HCT116 (cell line): ENCODE results near the gene EPHA2.

ENCODE experiments used
- CTCF ChIP-seq, 3 experiments: fragments of 200-600 bp in 1 of 3; sonication (generic) in 1 of 3; IDR thresholded peaks in 2 of 3; conservative IDR thresholded peaks in 1 of 3; 2 replicates each; pipeline ENCODE4 v1.5.1; 2012 to 2017; ENCODE audit warnings: low read depth in 2 of 3, low read length in 2 of 3, antibody characterized with exemption in 1 of 3, borderline replicate concordance in 1 of 3, control low read depth in 1 of 3, mild to moderate bottlenecking in 1 of 3, mixed read lengths in 1 of 3, mixed run types in 1 of 3, moderate library complexity in 1 of 3; ENCODE audit not compliant: insufficient read depth in 1 of 3
- FOSL1 ChIP-seq: IDR thresholded peaks from 2 replicates; pipeline ENCODE4 v1.6.1; 2012; ENCODE audit warnings: low read depth
- POLR2A ChIP-seq: IDR thresholded peaks from 2 replicates; pipeline ENCODE4 v1.7.0; 2011; ENCODE audit warnings: borderline replicate concordance; ENCODE audit not compliant: insufficient read depth, insufficient read length; ENCODE audit errors: extremely low read depth
- POLR2AphosphoS5 ChIP-seq: IDR thresholded peaks from 2 replicates; pipeline ENCODE4 v1.6.1; 2011; ENCODE audit warnings: mild to moderate bottlenecking, low read depth, low read length, moderate library complexity
- REST ChIP-seq: IDR thresholded peaks from 2 replicates; pipeline ENCODE4 v1.6.1; 2012; ENCODE audit warnings: low read depth
- YY1 ChIP-seq: IDR thresholded peaks from 2 replicates; pipeline ENCODE4 v1.6.1; 2011; ENCODE audit warnings: low read length, low read depth, moderate library complexity, mild to moderate bottlenecking; ENCODE audit not compliant: insufficient replicate concordance; ENCODE audit errors: extremely low read depth
- TF ChIP-seq, protein P1 (sequence below): IDR thresholded peaks from 2 replicates; pipeline ENCODE4 v1.6.1; 2012
- TF ChIP-seq, protein P2 (sequence below): IDR thresholded peaks from 2 replicates; pipeline ENCODE4 v1.6.1; 2012

GRCh38 chr1:16165073-16165364, 9.2 kb upstream of the EPHA2 start:
- no peak for TF ChIP-seq CTCF (IDR thresholded peaks at IDR 0.05 in 2 of 3, conservative IDR thresholded peaks at IDR 0.05 in 1 of 3; ENCODE audit: borderline replicate concordance in 1 of 3, insufficient read depth in 1 of 3, low read depth in 2 of 3, low read length in 2 of 3)
- no peak for TF ChIP-seq POLR2AphosphoS5
- TF ChIP-seq POLR2A = no peak
- TF ChIP-seq FOSL1 = no peak
- TF ChIP-seq, protein P1, sequence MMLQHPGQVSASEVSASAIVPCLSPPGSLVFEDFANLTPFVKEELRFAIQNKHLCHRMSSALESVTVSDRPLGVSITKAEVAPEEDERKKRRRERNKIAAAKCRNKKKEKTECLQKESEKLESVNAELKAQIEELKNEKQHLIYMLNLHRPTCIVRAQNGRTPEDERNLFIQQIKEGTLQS = no peak
- TF ChIP-seq, protein P2, sequence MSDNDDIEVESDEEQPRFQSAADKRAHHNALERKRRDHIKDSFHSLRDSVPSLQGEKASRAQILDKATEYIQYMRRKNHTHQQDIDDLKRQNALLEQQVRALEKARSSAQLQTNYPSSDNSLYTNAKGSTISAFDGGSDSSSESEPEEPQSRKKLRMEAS = no peak
- no peak for TF ChIP-seq YY1
- no peak for TF ChIP-seq REST
